IPS-18c (cell line): Measurements from ENCODE around the gene BEND3.
"Not testable (repeated sequence)": the region's sequence is repeated elsewhere in the genome, so short reads cannot be mapped to it uniquely, and the experiment has no call there.

Source experiments
- H3K4me3 ChIP-seq: 2 replicates; pipeline ENCODE4 v1.7.0; 2013; ENCODE audit warnings: low read depth, mild to moderate bottlenecking, low read length, moderate library complexity; ENCODE audit not compliant: insufficient read depth
- H3K9me3 ChIP-seq: one replicate; pipeline ENCODE4 v1.6.1; 2013; ENCODE audit warnings: mild to moderate bottlenecking, low read length, moderate library complexity; ENCODE audit not compliant: control insufficient read depth, insufficient read depth

BEND3 gene

GRCh38 chr6:107114926-107115694, at the start of gene BEND3:
BEND3 (minus strand) TSS chr6:107115515; CDS start chr6:107099285, 16,230 bp downstream.
- H3K9me3 ChIP-seq, result no peaks in the 10 kb centered on the region
- peak within 1 kb of the TSS; percentile 71 for H3K4me3 ChIP-seq

- not testable (repeated sequence) for H3K4me3 ChIP-seq
Measured at GRCh38 chr6:107164299-107164698, 49.0 kb upstream of the BEND3 start.

GRCh38 chr6:107161521-107161920, 46.2 kb upstream of the BEND3 start:
- Histone ChIP-seq H3K9me3 (peaks cover 2% of the 10 kb centered on the region), H3K4me3 (no peak overlapping the region)

More at GRCh38 chr6:107164299-107164698, 49.0 kb upstream of the BEND3 start:
- H3K9me3 ChIP-seq, result not testable (repeated sequence)

GRCh38 chr6:107156617-107157016, 41.3 kb upstream of the BEND3 start:
- H3K4me3 ChIP-seq, result no peak overlapping the region
- H3K9me3 ChIP-seq, result peaks cover 2% of the 10 kb centered on the region

GRCh38 chr6:107154801-107155160, 39.5 kb upstream of the BEND3 start:
- no peak overlapping the region for H3K4me3 ChIP-seq
- peaks cover 2% of the 10 kb centered on the region for H3K9me3 ChIP-seq

GRCh38 chr6:107154131-107154800, 39.0 kb upstream of the BEND3 start:
- Histone ChIP-seq H3K9me3 (peaks cover 2% of the 10 kb centered on the region), H3K4me3 (no peak overlapping the region)

GRCh38 chr6:107152638-107153430, 37.5 kb upstream of the BEND3 start:
- no peak overlapping the region for H3K4me3 ChIP-seq
- peaks cover 2% of the 10 kb centered on the region for H3K9me3 ChIP-seq

DNA sequence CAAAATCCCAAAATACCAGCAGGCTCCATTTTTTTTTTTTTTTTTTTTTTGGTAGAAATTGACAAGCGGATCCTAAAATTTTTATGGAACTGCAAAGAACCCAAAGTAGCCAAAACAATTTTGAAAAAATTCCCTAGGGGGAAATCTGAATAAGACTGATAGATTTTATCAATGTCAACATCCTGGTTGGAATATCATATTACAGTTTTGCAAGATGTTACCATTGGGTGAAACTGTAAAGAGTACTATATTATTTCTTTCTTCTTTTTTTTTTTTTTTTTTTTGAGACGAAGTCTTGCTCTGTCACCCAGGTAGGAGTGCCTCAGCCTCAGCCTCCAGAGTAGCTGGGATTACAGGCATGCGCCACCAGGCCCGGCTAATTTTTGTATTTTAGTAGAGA, 29.4 kb upstream of the BEND3 start:
- no peaks in the 10 kb centered on the region for H3K9me3 ChIP-seq

GRCh38 chr6:107144014-107144413, 28.7 kb upstream of the BEND3 start:
- no peaks in the 10 kb centered on the region for H3K9me3 ChIP-seq
- no peak overlapping the region for H3K4me3 ChIP-seq

More for the DNA sequence above, 29.4 kb upstream of the BEND3 start:
- H3K4me3 ChIP-seq, result no peak overlapping the region

DNA sequence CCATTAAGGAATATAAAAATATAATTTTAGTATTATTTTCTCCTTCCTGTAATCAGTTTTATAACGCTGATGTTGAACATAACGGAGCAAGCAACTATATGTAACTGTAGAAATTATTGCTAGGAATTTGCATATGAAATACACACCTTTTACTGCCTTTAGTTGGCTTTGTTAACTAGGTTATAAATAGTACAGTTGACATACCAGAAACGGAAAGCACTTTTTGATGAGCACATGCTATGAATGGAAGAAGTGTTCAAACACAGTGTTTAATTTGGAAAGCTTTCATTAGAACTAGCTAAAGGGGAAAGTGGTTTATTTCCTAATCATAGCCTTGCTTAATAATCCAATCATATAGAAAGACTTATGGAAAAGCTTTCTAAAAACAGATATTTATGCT, 25.3 kb upstream of the BEND3 start:
- H3K4me3 ChIP-seq, result no peak overlapping the region
- no peaks in the 10 kb centered on the region for H3K9me3 ChIP-seq

DNA sequence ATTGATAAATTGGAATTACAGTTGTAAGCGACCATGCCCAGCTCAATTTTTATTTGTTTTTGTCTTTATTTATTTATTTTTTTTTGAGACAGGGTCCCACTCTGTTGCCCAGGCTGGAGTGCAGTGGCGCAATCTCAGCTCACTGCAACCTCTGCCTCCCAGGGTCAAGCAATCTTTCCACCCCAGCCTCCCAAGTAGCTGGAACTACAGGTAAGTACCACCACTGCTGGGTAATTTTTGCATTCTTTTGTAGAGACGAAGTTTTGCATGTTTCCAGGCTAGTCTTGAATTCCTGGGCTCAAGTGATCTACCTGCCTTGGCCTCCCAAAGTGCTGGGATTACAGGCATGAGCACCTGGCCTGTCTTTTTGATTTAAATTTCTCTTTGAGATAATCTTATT, 21.0 kb upstream of the BEND3 start:
- H3K9me3 ChIP-seq, H3K4me3 ChIP-seq: not testable (repeated sequence)

GRCh38 chr6:107135048-107135680, 19.8 kb upstream of the BEND3 start:
- H3K9me3 ChIP-seq, result not testable (repeated sequence)

GRCh38 chr6:107132330-107132954, 17.1 kb upstream of the BEND3 start:
- Histone ChIP-seq H3K4me3 (no peak overlapping the region), H3K9me3 (no peaks in the 10 kb centered on the region)

More at GRCh38 chr6:107135048-107135680, 19.8 kb upstream of the BEND3 start:
- H3K4me3 ChIP-seq, result not testable (repeated sequence)

GRCh38 chr6:107129370-107129925, 14.1 kb upstream of the BEND3 start:
- no peak overlapping the region for H3K4me3 ChIP-seq
- H3K9me3 ChIP-seq, result no peaks in the 10 kb centered on the region

DNA sequence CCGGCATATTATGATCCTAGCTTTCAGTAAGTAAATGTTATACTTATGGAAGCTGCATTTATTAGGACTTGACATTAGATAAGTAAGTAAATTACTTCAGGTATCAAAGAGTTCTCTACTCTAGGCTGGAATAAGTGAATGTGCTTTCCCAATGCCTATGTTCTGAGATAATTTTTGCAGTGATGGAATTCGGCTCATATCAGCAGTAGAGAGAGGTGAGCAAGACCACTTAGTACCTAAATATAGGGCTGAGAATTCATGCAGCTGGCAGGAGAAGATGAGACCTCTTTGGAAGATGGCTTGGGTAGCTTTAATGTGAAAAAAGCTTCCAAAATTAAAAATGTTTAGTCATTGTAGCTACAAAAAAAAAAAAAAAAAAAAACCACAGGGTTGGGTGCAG, 13.3 kb upstream of the BEND3 start:
- H3K9me3 ChIP-seq, result no peaks in the 10 kb centered on the region
- no peak overlapping the region for H3K4me3 ChIP-seq

GRCh38 chr6:107128175-107128574, 12.9 kb upstream of the BEND3 start:
- Histone ChIP-seq H3K9me3 (no peaks in the 10 kb centered on the region), H3K4me3 (no peak overlapping the region)

DNA sequence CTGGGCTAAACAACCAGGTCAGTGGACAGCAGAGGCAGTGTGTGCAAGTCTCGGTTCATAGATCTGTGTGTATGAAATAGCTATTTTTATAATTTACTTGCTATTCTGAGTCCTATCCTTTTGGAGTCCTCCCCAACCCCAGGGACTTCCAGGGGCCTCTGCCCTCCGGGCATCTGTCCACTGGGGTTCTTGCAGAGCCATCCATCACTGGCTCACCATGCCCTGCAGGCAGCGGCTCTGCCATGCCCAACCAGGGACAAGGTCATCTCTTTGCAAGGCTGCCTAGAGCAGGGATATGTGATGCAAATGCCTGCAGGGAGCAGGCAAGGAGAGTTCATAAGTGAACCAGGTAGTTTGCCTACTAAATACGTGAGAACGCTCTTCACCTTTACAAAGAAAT, 10.5 kb upstream of the BEND3 start:
- H3K4me3 ChIP-seq, result no peak overlapping the region

More for the DNA sequence above, 10.5 kb upstream of the BEND3 start:
- no peaks in the 10 kb centered on the region for H3K9me3 ChIP-seq
